Thyroid gland (tissue), 4 donors: ENCODE measurements around the gene HS3ST2.

Experiments used
- CTCF ChIP-seq, 6 experiments: fragments of 200-600 bp in 3 of 6; fragments of 450-650 bp in 3 of 6; sonication (generic) in 3 of 6; IDR thresholded peaks; one replicate each; pipeline ENCODE4 v1.5.1; 2016 to 2019; ENCODE audit warnings: antibody characterized with exemption in 6 of 6, mild to moderate bottlenecking in 2 of 6, inconsistent platforms in 1 of 6, moderate library complexity in 1 of 6
- POLR2A ChIP-seq, 2 donors: fragments of 450-650 bp; IDR thresholded peaks; one replicate each; pipeline ENCODE4 v1.6.1; 2017; ENCODE audit warnings: antibody characterized with exemption in 2 of 2, mild to moderate bottlenecking in 2 of 2, moderate library complexity in 1 of 2

- TF ChIP-seq POLR2A (IDR thresholded peaks at IDR 0.05) (no peak), CTCF (IDR thresholded peaks at IDR 0.05) (no peak)
Measured at GRCh38 chr16:22882981-22883380, 69.0 kb downstream of the HS3ST2 start.
